ENCODE data around the gene ATP1B3.

The ATP1B3 gene

DNA sequence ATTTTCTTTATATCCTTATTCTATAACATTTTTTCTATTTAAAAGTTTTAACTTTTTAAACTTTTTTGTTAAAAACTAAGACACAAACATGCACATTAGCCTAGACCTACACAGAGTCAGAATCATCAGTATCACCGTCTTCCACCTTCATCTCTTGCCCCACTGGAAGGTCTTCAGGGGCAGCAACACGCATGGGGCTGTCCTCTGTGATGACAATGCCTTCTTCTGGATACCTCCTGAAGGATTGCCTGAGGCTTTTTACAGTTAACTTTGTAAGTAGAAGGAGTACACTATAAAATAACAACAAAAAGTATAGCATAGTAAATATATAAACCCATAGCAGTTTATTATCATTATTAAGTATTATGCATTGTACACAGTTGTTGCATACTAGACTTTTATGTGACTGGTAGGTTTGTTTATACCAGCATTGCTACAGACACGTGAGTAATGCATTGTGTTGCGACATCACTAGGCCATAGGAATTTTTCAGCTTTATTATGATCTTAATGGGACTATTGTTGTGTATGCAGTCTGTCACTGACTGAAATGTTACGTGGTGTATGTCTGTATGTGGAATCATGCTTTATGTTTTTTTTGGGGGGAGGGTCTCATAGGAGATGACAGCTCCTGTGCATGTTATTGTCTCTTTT lies 18.2 kb downstream of the ATP1B3 start:
- H3K27ac ChIP-seq: no peak overlapping the region
- TF ChIP-seq, protein P1, sequence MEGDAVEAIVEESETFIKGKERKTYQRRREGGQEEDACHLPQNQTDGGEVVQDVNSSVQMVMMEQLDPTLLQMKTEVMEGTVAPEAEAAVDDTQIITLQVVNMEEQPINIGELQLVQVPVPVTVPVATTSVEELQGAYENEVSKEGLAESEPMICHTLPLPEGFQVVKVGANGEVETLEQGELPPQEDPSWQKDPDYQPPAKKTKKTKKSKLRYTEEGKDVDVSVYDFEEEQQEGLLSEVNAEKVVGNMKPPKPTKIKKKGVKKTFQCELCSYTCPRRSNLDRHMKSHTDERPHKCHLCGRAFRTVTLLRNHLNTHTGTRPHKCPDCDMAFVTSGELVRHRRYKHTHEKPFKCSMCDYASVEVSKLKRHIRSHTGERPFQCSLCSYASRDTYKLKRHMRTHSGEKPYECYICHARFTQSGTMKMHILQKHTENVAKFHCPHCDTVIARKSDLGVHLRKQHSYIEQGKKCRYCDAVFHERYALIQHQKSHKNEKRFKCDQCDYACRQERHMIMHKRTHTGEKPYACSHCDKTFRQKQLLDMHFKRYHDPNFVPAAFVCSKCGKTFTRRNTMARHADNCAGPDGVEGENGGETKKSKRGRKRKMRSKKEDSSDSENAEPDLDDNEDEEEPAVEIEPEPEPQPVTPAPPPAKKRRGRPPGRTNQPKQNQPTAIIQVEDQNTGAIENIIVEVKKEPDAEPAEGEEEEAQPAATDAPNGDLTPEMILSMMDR (conservative IDR thresholded peaks at IDR 0.05): no peak

DNA sequence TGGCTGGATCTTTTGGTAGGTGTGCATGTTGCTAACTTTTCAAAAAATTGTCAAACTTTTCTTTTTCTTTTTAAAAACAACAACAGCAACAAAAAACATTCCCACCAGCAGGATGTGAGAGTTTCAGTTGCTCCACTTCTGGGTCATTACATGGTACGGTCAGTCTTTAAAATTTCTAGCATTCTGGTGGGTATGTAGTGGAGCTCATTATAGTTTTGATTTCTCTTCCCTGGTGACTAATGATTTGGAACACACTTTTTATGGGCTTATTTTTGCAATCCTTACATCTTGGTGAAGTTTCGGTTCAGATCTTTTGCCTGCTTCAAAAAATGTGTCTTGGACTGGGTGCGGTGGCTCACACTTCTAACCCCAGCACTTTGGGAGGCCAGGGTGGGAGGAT lies 19.3 kb downstream of the ATP1B3 start:
- H3K27ac ChIP-seq: no peak overlapping the region
- TF ChIP-seq, protein P1 (conservative IDR thresholded peaks at IDR 0.05): no peak

DNA sequence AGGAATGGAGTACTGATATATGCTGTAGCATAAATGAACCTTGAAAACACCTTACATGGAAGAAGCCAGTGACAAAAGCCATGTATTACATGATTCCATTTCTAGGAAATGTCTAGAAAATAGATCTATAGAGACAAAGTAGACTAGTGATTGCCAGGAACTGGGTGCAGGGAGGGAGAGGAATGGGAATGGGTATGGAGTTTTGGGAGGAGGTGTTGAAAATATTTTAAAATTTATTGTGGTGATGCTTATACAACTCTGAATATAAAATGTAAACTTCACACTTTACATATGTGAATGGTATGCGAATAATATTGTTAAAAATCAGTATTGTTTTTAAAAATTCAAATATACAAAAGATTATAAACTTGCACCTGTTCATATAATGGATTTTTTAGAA lies 22.5 kb downstream of the ATP1B3 start:
- no peak overlapping the region for H3K27ac ChIP-seq

DNA sequence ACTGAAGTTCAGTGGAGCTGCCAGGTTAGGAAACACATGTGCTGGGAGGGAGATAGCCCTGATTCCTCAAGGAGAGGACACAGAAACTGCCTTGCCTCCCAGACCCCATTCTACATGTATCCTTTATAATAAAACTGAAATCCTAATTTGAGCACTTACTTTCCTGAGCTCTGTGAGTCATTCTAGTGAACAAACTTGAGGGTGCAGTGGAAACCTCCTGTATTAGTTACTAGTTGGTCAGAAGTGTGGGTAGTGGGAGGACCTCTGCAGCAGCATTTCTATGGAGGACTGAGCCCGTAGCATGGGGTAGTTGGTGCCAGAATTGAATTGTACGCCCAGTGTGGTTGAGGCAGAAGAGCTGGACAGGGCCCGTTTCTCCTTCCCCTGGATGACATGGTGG lies 23.9 kb downstream of the ATP1B3 start:
- TF ChIP-seq, protein P1 (conservative IDR thresholded peaks at IDR 0.05): no peak
- no peak overlapping the region for H3K27ac ChIP-seq

More for the DNA sequence above, 22.5 kb downstream of the ATP1B3 start:
- TF ChIP-seq, protein P1 (conservative IDR thresholded peaks at IDR 0.05): no peak

DNA sequence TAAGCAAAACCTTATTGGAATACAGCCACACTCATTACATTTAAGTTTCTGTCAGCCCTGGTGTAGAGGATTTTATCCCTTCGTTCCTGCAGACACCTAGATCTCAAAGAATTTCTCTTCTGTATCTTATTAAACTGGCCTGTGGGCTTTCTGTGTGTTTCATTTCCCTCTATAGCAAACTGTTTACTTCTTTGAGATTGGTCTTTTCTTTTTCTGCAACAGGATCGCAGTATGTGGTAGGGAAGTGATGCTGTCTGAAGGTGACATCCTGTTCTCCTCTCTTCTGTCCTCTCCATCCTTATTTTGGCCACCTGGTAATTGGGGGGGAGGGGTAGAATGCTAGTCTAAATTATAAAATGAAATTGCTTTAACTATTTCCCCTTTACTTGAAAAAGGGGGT lies 25.5 kb downstream of the ATP1B3 start:
- TF ChIP-seq, protein P1 (conservative IDR thresholded peaks at IDR 0.05): no peak
- H3K27ac ChIP-seq: no peak overlapping the region

DNA sequence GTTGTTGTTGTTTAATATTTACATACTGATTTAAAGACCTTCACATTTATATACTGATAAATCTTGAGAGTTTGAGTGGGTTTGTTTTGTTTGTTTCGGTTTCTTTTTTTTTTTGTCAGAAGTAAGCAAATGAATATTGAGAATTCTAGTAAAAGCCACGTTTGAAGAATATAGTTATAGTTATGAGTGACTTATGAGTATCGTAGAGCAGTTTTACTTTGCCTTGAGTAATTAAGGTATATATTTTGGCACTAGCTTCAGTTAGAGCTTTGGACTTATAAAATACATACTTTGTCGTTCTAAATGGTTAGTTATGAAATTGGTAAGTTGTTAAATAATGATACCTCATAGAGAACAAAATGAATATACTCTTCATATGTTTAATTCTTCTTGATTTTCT lies 27.8 kb downstream of the ATP1B3 start:
- H3K27ac ChIP-seq: no peak overlapping the region
- TF ChIP-seq, protein P1 (conservative IDR thresholded peaks at IDR 0.05): no peak

DNA sequence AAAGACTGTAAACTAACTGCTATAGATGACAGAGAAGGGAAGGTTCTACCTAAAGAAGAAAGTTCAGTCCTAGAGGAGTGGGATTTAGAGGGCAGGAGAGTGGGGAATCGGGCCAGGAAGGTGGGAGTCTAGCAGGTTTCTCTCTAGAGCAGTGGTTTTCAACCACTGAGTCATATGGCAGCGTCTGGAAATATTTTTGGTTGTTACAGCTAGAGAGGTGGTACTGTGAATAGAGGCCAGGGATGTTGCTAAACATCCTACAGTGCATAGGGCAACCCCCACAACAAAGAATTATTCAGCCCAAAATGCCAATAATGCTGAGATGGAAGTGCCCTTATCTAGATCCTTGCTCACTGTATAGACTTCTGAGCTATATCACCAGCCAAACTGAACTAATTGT lies 28.7 kb downstream of the ATP1B3 start:
- TF ChIP-seq, protein P1 (conservative IDR thresholded peaks at IDR 0.05): no peak
- no peak overlapping the region for H3K27ac ChIP-seq
